ENCODE results near the gene MICA.
A peak's percentile ranks its signal among the peaks of the same experiment; 100 is the strongest.

The MICA gene

GRCh38 chr6:31356946-31357466, 46.4 kb upstream of the MICA start, which contains the start of gene HLA-B:
Gene HLA-B, minus strand, starts transcription at chr6:31357179. Its CDS starts 21 bp downstream, at chr6:31357158.
- H3K27ac ChIP-seq, result peak within 1 kb of the TSS; percentile 90

GRCh38 chr6:31357886-31358285, 45.5 kb upstream of the MICA start:
- Histone ChIP-seq H3K9me3 (peaks cover 3% of the 10 kb centered on the region), H3K27me3 (peaks cover 6% of the 10 kb centered on the region), H3K27ac (peak overlapping the region; percentile 90), H3K4me1 (ENCODE audit: control insufficient read depth in 1 of 2, insufficient read depth in 1 of 2, low read depth in 1 of 2, low read length in 1 of 2) (peaks cover 36 to 42% of the 10 kb centered on the region in 2 experiments), H3K36me3 (peaks cover 38% of the 10 kb centered on the region), H3K4me3 (ENCODE audit: low read depth in 1 of 2, low read length in 1 of 2) (peak overlapping the region; percentile 66 to 83)
- TF ChIP-seq CTCF (IDR thresholded peaks at IDR 0.05), result no peak

More at GRCh38 chr6:31356946-31357466, 46.4 kb upstream of the MICA start, which contains the start of gene HLA-B:
- Histone ChIP-seq H3K4me3 (ENCODE audit: low read depth in 1 of 2, low read length in 1 of 2) (peak within 1 kb of the TSS; percentile 66 to 83), H3K4me1 (ENCODE audit: control insufficient read depth in 1 of 2, insufficient read depth in 1 of 2, low read depth in 1 of 2, low read length in 1 of 2) (peaks cover 40 to 48% of the 10 kb centered on the region in 2 experiments), H3K27me3 (peaks cover 1% of the 10 kb centered on the region), H3K9me3 (peaks cover 3% of the 10 kb centered on the region), H3K36me3 (peaks cover 46% of the 10 kb centered on the region)
- TF ChIP-seq CTCF (IDR thresholded peaks at IDR 0.05), result no peak

- peaks cover 6% of the 10 kb centered on the region for H3K27me3 ChIP-seq
- no peak for TF ChIP-seq CTCF (IDR thresholded peaks at IDR 0.05)
- H3K36me3 ChIP-seq, result peaks cover 33% of the 10 kb centered on the region
- H3K27ac ChIP-seq, result peak overlapping the region; percentile 90
- peak overlapping the region; percentile 66 to 83 for H3K4me3 ChIP-seq (ENCODE audit: low read depth in 1 of 2, low read length in 1 of 2)
- H3K4me1 ChIP-seq (ENCODE audit: control insufficient read depth in 1 of 2, insufficient read depth in 1 of 2, low read depth in 1 of 2, low read length in 1 of 2), result peaks cover 32 to 43% of the 10 kb centered on the region in 2 experiments
- H3K9me3 ChIP-seq, result peaks cover 3% of the 10 kb centered on the region
Observed at GRCh38 chr6:31358302-31358701, 45.1 kb upstream of the MICA start.

GRCh38 chr6:31359581-31359980, 43.8 kb upstream of the MICA start:
- peaks cover 21% of the 10 kb centered on the region for H3K36me3 ChIP-seq
- H3K27me3 ChIP-seq, result peaks cover 6% of the 10 kb centered on the region
- peaks cover 30 to 44% of the 10 kb centered on the region in 2 experiments for H3K4me1 ChIP-seq (ENCODE audit: control insufficient read depth in 1 of 2, insufficient read depth in 1 of 2, low read depth in 1 of 2, low read length in 1 of 2)
- H3K27ac ChIP-seq, result no peak overlapping the region
- TF ChIP-seq CTCF (IDR thresholded peaks at IDR 0.05), result no peak
- H3K9me3 ChIP-seq, result peaks cover 3% of the 10 kb centered on the region
- no peak overlapping the region for H3K4me3 ChIP-seq (ENCODE audit: low read depth in 1 of 2, low read length in 1 of 2)

- H3K9me3 ChIP-seq, result no peaks in the 10 kb centered on the region
- H3K36me3 ChIP-seq, result no peaks in the 10 kb centered on the region
Observed at GRCh38 chr6:31362751-31363150, 40.6 kb upstream of the MICA start.

More at GRCh38 chr6:31362751-31363150, 40.6 kb upstream of the MICA start:
- H3K4me3 ChIP-seq (ENCODE audit: low read depth in 1 of 2, low read length in 1 of 2), result no peak overlapping the region
- H3K27ac ChIP-seq, result no peak overlapping the region
- TF ChIP-seq CTCF (IDR thresholded peaks at IDR 0.05), result no peak
- H3K4me1 ChIP-seq (ENCODE audit: control insufficient read depth in 1 of 2, insufficient read depth in 1 of 2, low read depth in 1 of 2, low read length in 1 of 2), result peaks cover 38 to 46% of the 10 kb centered on the region in 2 experiments
- H3K27me3 ChIP-seq, result peaks cover 28% of the 10 kb centered on the region

Data from neutrophil (primary cell).